Measurements from ENCODE around the gene UBXN1. TPM values are rescaled to one million over a fixed set of nuclear protein-coding genes. Genes with fewer than 3 reads are reported as not detected.
"Not testable (repeated sequence)": the region's sequence is repeated elsewhere in the genome, so short reads cannot be mapped to it uniquely, and the experiment has no call there.

Gene UBXN1
- total RNA-seq, 1 donor from 2014 or later: 88.6 TPM

DNA sequence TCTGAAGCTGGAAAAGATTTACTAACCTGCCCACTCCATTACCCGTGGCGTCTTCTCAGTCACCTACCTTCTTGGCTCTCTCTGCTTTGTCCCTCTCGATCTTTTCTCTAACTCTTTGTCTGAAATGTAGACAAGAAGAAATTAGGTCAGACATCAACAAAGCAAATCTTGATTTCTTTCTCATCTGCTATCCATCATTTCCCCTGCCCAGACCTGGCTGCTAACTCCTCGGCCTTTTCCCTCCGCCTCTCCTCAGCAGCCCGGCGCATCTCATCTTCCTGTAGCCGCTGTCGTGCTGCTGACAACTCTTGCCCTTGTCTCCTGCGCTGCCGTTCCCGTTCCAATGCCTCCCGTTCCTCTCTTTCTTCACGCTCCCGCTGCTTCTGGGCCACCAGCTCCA lies 1.2 kb downstream of the UBXN1 start:
- ATAC-seq: no peak
- intact Hi-C loops (cut with micrococcal nuclease): no loop called here
- DNase-seq: no peak

DNA sequence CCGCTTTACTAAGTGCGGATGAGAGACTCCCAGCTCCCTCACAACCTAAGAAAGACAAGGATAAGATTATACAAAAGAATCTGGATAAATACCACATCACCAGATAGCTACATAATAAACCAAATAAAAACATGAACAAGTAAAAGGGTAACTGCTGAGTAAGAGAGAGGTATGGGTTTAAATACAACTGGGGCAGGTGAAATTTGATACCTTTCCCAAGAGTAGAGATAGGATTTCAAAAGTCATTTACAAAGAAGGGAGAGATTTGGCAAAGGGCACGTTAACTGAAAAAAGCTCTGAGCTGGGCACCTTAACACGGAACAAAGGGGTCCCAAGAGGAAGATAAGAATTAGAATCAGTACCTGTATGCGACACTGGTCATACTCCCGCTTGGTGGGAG lies 1.7 kb downstream of the UBXN1 start:
- intact Hi-C loops (cut with micrococcal nuclease): no loop called here
- ATAC-seq (no peak), DNase-seq (no peak)

DNA sequence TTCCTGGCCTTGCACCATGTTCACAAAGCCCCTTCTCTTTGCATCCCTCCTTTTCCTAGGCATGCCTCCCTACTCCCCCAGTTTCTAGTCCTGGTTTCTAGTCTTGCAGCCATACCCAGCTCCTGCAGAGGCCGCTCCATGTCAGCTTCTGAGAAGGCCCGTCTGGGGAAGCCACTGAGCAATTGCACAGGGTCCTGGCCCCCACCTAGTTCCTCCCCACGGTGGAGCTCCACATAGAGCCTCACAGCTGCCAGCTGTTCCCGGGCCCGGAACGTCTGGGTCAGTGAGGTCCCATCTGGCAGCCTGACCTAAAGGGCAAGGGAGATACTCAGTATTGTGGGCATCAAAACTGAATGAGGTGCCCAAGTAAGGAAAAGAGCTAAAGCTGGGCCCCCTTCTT lies 2.2 kb downstream of the UBXN1 start:
- ATAC-seq: no peak
- intact Hi-C loops (cut with micrococcal nuclease): no loop called here
- no peak for DNase-seq

GRCh38 chr11:62675415-62675814 lies 3.5 kb downstream of the UBXN1 start:
- ATAC-seq; intact Hi-C loops (cut with micrococcal nuclease): not testable (repeated sequence)

GRCh38 chr11:62673196-62673525 lies 5.7 kb downstream of the UBXN1 start:
- ATAC-seq (no peak), DNase-seq (no peak)
- intact Hi-C loops (cut with micrococcal nuclease): no loop called here

More at GRCh38 chr11:62675415-62675814, 3.5 kb downstream of the UBXN1 start:
- not testable (repeated sequence) for DNase-seq

GRCh38 chr11:62671608-62672389 lies 7.1 kb downstream of the UBXN1 start, which contains the start of the genes LBHD1 and UQCC3:
Gene LBHD1 (minus strand): TSS chr11:62672267. CDS start chr11:62670031, 2,236 bp downstream.
Gene UQCC3 (plus strand): TSS chr11:62671673. CDS start chr11:62671746, 73 bp downstream.
- intact Hi-C loops (cut with micrococcal nuclease): no loop called here
- ATAC-seq (peak; percentile 89), DNase-seq (peak; percentile 81)

DNA sequence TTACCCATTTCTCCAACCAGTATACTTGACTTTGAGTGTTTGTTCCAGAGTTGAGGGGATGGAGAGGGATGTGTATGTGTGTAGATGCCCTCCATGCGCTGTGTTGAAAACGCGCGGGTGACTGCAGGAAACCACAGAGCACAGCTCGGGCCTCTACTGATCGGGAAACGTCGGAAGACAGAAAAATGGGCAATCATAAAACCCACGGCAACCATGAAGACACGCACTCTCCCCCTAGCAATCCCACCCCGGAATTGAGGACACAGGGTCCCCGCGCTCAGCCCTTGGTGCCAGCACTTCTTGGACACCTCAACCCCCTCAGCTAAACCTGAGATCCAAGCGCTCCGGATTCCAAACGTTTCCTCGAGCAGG lies 7.7 kb downstream of the UBXN1 start:
- DNase-seq (no peak), ATAC-seq (peak; percentile 38)
- intact Hi-C loops (cut with micrococcal nuclease): no loop called here

- intact Hi-C loops (cut with micrococcal nuclease): no loop called here
- DNase-seq (no peak), ATAC-seq (no peak)
Observed at GRCh38 chr11:62669420-62670161, 9.3 kb downstream of the UBXN1 start.

DNA sequence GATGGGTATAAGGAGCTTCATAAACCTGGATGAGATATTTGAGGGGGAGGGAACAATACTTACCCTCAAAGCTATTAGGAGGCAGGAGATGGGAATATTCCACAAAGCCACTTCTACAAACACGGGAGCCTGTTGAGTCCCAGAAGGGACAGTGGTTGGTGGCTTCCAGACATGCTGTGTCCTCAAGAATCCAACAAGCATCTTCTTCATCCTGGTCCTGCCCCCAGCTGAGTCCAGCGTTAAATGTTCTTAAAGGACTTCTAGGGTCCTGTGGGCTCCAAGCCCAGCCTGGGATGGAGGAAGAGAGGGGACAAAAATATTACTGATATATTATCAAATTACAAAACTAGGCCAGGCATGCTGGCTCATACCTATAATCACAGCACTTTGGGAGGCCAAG lies 11.4 kb downstream of the UBXN1 start:
- no peak for DNase-seq
- no peak for ATAC-seq
- intact Hi-C loops (cut with micrococcal nuclease): no loop called here

DNA sequence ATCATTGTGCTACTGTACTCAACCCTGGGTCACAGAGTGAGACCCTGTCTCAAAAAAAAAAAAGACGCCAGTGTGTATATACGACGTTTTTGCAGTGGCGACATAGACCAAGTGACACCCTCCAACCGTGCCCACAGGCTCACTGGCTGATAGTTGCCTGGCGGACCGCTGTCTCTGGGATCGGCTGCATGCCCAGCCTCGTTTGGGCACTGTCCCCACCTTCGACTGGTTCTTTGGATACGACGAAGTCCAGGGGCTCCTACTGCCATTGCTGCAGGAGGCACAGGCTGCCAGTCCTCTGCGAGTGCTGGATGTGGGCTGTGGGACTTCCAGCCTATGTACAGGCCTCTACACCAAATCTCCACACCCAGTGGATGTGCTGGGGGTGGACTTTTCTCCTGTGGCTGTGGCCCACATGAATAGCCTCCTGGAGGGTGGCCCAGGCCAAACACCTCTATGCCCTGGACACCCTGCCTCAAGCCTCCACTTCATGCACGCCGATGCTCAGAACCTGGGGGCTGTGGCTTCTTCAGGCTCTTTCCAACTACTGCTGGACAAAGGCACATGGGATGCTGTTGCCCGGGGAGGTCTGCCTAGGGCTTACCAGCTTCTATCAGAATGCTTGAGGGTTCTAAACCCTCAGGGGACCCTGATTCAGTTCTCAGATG lies 12.5 kb downstream of the UBXN1 start:
- intact Hi-C loops (cut with micrococcal nuclease): no loop called here
- DNase-seq (no peak), ATAC-seq (no peak)

- ATAC-seq (peak; percentile 51), DNase-seq (peak; percentile 69)
- intact Hi-C loops (cut with micrococcal nuclease): no loop called here
Observed at GRCh38 chr11:62665599-62666258, 13.1 kb downstream of the UBXN1 start.

DNA sequence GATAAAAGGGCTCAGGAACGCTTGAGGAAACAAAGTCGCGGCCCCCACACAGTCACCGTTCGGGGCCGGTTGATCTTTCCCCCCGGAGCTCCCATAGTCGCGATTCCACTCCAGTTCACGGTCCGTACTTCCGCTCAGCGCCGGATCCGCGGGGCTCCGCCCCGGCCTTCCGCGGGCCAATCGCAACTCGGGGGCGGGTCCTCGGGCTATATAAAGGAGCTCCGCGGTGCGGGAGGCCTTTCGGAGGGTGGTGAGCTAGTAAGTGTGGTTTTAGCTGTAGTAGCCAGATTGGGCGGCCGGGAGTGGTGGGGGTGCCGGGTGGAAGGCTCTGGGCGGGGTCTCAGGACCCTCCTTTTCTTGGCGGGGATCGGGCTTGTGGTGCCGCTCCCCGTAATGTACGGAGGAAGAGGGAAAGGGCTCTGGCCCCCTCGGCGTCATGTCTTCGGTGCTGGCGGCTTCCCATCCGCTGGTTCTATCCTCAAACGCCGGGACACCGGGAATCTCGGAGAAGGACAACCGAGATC lies 13.7 kb downstream of the UBXN1 start, which contains the start of the genes C11orf98 and CSKMT:
TSS of gene C11orf98 (minus strand) at position 136 of the 524 bp plus-strand sequence. CDS start at position 95, 41 bp downstream.
TSS of gene CSKMT (plus strand) at position 238 of the 524 bp plus-strand sequence. CDS start 568 bp downstream, outside the sequence.
- ATAC-seq: peak; percentile 98
- intact Hi-C loops (cut with micrococcal nuclease): no loop called here
- DNase-seq: peak; percentile 95

DNA sequence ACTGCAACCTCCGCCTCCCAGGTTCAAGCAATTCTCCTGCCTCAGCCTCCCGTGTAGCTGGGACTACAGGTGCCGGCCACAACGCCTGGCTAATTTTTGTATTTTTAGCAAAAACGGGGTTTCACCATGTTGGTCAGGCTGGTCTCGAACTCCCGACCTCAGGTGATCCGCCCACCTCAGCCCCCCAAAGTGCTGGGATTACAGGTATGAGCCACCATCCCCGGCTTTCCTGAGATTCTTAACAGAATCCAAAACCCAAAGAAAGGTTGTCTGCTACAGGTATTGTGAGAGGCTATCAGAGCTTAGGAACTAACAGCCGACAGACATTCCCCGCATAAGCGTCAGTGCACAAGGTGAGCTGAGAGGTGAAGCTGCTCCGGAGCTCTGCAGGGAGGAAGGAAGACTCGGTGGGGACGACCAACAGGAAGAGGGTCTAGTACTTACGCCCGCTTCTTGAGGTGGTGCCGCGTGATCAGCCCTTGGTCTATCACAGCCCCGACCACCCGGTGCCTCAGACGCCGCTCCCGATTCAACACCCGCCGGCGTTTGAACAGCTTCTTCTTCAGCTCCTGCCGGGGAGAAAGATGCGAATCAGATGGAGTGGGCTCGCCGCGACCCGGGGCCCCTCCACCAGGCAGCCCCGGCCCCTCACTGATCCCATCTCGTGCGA lies 14.3 kb downstream of the UBXN1 start:
- intact Hi-C loops (cut with micrococcal nuclease): no loop called here
- DNase-seq (no peak), ATAC-seq (peak; percentile 36)

GRCh38 chr11:62656796-62657429 lies 22.0 kb downstream of the UBXN1 start:
- no peak for DNase-seq
- intact Hi-C loops (cut with micrococcal nuclease): no loop called here

GRCh38 chr11:62654297-62654696 lies 24.6 kb downstream of the UBXN1 start:
- no peak for ATAC-seq
- intact Hi-C loops (cut with micrococcal nuclease): no loop called here

More at GRCh38 chr11:62656796-62657429, 22.0 kb downstream of the UBXN1 start:
- no peak for ATAC-seq

GRCh38 chr11:62652161-62653006 lies 26.5 kb downstream of the UBXN1 start:
- intact Hi-C loops (cut with micrococcal nuclease): no loop called here
- ATAC-seq (no peak), DNase-seq (no peak)

More at GRCh38 chr11:62654297-62654696, 24.6 kb downstream of the UBXN1 start:
- no peak for DNase-seq

- ATAC-seq; DNase-seq; intact Hi-C loops (cut with micrococcal nuclease): not testable (repeated sequence)
Observed at GRCh38 chr11:62650283-62650682, 28.6 kb downstream of the UBXN1 start.

All from left ventricle myocardium superior (tissue), 1 donor.